SK-N-SH treated with all-trans-retinoic acid at 6 μM for 48 hours (cell line): ENCODE measurements around the gene COL6A1.

Experiments used
- ATAC-seq: fragments of 200-7000 bp; cut with Tn5 transposase; 3 replicates; pipeline ENCODE4 v1.9.1; 2020; ENCODE audit warnings: mild to moderate bottlenecking, moderate library complexity
- ARNTL ChIP-seq: fragments of 450-650 bp; formaldehyde crosslinking; IDR thresholded peaks from 2 replicates; pipeline ENCODE4 v1.5.0; 2020; ENCODE audit warnings: low read depth, mild to moderate bottlenecking, moderate library complexity, borderline replicate concordance
- CSDC2 ChIP-seq: fragments of 250-450 bp; sonication (Bioruptor Pico); IDR thresholded peaks from 2 replicates; pipeline ENCODE4 v1.5.0; 2020; ENCODE audit warnings: mild to moderate bottlenecking, moderate library complexity
- CSRNP3 ChIP-seq: fragments of 250-450 bp; sonication (Bioruptor Pico); IDR thresholded peaks from 2 replicates; pipeline ENCODE4 v1.5.1; 2021; ENCODE audit warnings: mild to moderate bottlenecking, moderate library complexity
- ESRRG ChIP-seq: fragments of 250-450 bp; sonication (Bioruptor Pico); IDR thresholded peaks from 2 replicates; pipeline ENCODE4 v1.6.1; 2021; ENCODE audit warnings: mild to moderate bottlenecking
- GLIS3 ChIP-seq: fragments of 250-450 bp; sonication (Bioruptor Pico); IDR thresholded peaks from 2 replicates; pipeline ENCODE4 v1.5.0; 2020; ENCODE audit warnings: mild to moderate bottlenecking, moderate library complexity
- ISL1 ChIP-seq: fragments of 250-450 bp; sonication (Bioruptor Pico); IDR thresholded peaks from 2 replicates; pipeline ENCODE4 v2.1.2; 2022; ENCODE audit warnings: mild to moderate bottlenecking, moderate library complexity
- OSR1 ChIP-seq: fragments of 250-450 bp; sonication (Bioruptor Pico); IDR thresholded peaks from 2 replicates; pipeline ENCODE4 v1.8.0; 2022; ENCODE audit warnings: moderate library complexity, mild to moderate bottlenecking, inconsistent platforms
- POU6F1 ChIP-seq: fragments of 250-450 bp; sonication (Bioruptor Pico); IDR thresholded peaks from 2 replicates; pipeline ENCODE4 v1.8.0; 2021; ENCODE audit warnings: low read depth, mild to moderate bottlenecking, moderate library complexity, borderline replicate concordance
- PPARA ChIP-seq: fragments of 250-450 bp; sonication (Bioruptor Pico); IDR thresholded peaks from 2 replicates; pipeline ENCODE4 v1.5.0; 2020; ENCODE audit warnings: mild to moderate bottlenecking, borderline replicate concordance
- RARB ChIP-seq: fragments of 250-450 bp; sonication (Bioruptor Pico); IDR thresholded peaks from 2 replicates; pipeline ENCODE4 v1.8.0; 2021; ENCODE audit warnings: mild to moderate bottlenecking, moderate library complexity
- SNAI2 ChIP-seq: fragments of 250-450 bp; sonication (Bioruptor Pico); IDR thresholded peaks from 2 replicates; pipeline ENCODE4 v1.5.0; 2020; ENCODE audit warnings: mild to moderate bottlenecking, moderate library complexity
- TCF4 ChIP-seq: fragments of 250-450 bp; sonication (Bioruptor Pico); IDR thresholded peaks from 2 replicates; pipeline ENCODE4 v1.8.0; 2021; ENCODE audit warnings: mild to moderate bottlenecking, moderate library complexity, borderline replicate concordance
- TSHZ2 ChIP-seq: fragments of 250-450 bp; sonication (Bioruptor Pico); IDR thresholded peaks from 2 replicates; pipeline ENCODE4 v1.5.0; 2020; ENCODE audit warnings: mild to moderate bottlenecking, moderate library complexity
- ZC3H10 ChIP-seq: fragments of 250-450 bp; sonication (Bioruptor Pico); IDR thresholded peaks from 2 replicates; pipeline ENCODE4 v1.5.1; 2021; ENCODE audit warnings: mild to moderate bottlenecking, moderate library complexity
- ZFP3 ChIP-seq: fragments of 250-450 bp; sonication (Bioruptor Pico); IDR thresholded peaks from 2 replicates; pipeline ENCODE4 v1.5.0; 2020; ENCODE audit warnings: mild to moderate bottlenecking, moderate library complexity
- ZFP30 ChIP-seq: fragments of 450-650 bp; formaldehyde crosslinking; IDR thresholded peaks from 2 replicates; pipeline ENCODE4 v1.5.0; 2022; ENCODE audit warnings: mild to moderate bottlenecking, moderate library complexity
- ZNF8 ChIP-seq: fragments of 450-650 bp; formaldehyde crosslinking; IDR thresholded peaks from 2 replicates; pipeline ENCODE4 v1.5.0; 2020; ENCODE audit warnings: mild to moderate bottlenecking, moderate library complexity
- TF ChIP-seq, protein P1 (sequence below): fragments of 250-450 bp; sonication (Bioruptor Pico); IDR thresholded peaks from 2 replicates; pipeline ENCODE4 v1.8.0; 2020; ENCODE audit warnings: mild to moderate bottlenecking, moderate library complexity, borderline replicate concordance
- TF ChIP-seq, protein P2 (sequence below): fragments of 250-450 bp; sonication (Bioruptor Pico); IDR thresholded peaks from 2 replicates; pipeline ENCODE4 v1.5.1; 2020; ENCODE audit warnings: low read depth, mild to moderate bottlenecking, moderate library complexity

Gene COL6A1

GRCh38 chr21:45965084-45965809 lies 16.3 kb upstream of the COL6A1 start:
- no peak for ATAC-seq
- no peak for TF ChIP-seq RARB
- TF ChIP-seq ZC3H10 (CRISPR knock-in tag): no peak
- TF ChIP-seq CSRNP3 (CRISPR knock-in tag): no peak
- TF ChIP-seq PPARA (CRISPR knock-in tag): no peak
- no peak for TF ChIP-seq ZNF8
- TF ChIP-seq OSR1 (CRISPR knock-in tag): no peak
- TF ChIP-seq ZFP3 (CRISPR knock-in tag): no peak

GRCh38 chr21:45966791-45967394 lies 14.7 kb upstream of the COL6A1 start:
- ATAC-seq: no peak
- TF ChIP-seq RARB (no peak), ESRRG (CRISPR knock-in tag) (no peak), TCF4 (CRISPR knock-in tag) (no peak), ISL1 (CRISPR knock-in tag) (no peak), CSDC2 (CRISPR knock-in tag) (no peak), OSR1 (CRISPR knock-in tag) (no peak), CSRNP3 (CRISPR knock-in tag) (no peak), TSHZ2 (CRISPR knock-in tag) (no peak), POU6F1 (CRISPR knock-in tag) (no peak), SNAI2 (CRISPR knock-in tag) (no peak), ZFP3 (CRISPR knock-in tag) (no peak), ARNTL (CRISPR knock-in tag) (no peak), ZFP30 (CRISPR knock-in tag) (no peak), ZNF8 (no peak), ZC3H10 (CRISPR knock-in tag) (no peak), GLIS3 (no peak), PPARA (CRISPR knock-in tag) (no peak)
- TF ChIP-seq, protein P1, sequence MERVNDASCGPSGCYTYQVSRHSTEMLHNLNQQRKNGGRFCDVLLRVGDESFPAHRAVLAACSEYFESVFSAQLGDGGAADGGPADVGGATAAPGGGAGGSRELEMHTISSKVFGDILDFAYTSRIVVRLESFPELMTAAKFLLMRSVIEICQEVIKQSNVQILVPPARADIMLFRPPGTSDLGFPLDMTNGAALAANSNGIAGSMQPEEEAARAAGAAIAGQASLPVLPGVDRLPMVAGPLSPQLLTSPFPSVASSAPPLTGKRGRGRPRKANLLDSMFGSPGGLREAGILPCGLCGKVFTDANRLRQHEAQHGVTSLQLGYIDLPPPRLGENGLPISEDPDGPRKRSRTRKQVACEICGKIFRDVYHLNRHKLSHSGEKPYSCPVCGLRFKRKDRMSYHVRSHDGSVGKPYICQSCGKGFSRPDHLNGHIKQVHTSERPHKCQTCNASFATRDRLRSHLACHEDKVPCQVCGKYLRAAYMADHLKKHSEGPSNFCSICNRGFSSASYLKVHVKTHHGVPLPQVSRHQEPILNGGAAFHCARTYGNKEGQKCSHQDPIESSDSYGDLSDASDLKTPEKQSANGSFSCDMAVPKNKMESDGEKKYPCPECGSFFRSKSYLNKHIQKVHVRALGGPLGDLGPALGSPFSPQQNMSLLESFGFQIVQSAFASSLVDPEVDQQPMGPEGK (CRISPR knock-in tag): no peak
- TF ChIP-seq, protein P2, sequence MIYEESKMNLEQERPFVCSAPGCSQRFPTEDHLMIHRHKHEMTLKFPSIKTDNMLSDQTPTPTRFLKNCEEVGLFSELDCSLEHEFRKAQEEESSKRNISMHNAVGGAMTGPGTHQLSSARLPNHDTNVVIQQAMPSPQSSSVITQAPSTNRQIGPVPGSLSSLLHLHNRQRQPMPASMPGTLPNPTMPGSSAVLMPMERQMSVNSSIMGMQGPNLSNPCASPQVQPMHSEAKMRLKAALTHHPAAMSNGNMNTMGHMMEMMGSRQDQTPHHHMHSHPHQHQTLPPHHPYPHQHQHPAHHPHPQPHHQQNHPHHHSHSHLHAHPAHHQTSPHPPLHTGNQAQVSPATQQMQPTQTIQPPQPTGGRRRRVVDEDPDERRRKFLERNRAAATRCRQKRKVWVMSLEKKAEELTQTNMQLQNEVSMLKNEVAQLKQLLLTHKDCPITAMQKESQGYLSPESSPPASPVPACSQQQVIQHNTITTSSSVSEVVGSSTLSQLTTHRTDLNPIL (CRISPR knock-in tag): no peak
- TF ChIP-seq, all 23 proteins: peak for 0
